DND-41 (cell line): ENCODE measurements around the gene PODXL.
A peak's percentile ranks its signal among the peaks of the same experiment; 100 is the strongest.

Source experiments
- ATAC-seq: fragments of 200-7000 bp; cut with Tn5 transposase; 3 replicates; pipeline ENCODE4 v1.9.1; 2021; ENCODE audit warnings: low read depth; ENCODE audit not compliant: insufficient read depth
- DNase-seq: peaks from one replicate; pipeline ENCODE4 v3.0.0-alpha.2; 2020
- H2AFZ ChIP-seq: 2 replicates; pipeline ENCODE4 v1.6.0; 2012; ENCODE audit warnings: low read depth, low read length
- H3K27ac ChIP-seq: 2 replicates; pipeline ENCODE4 v1.5.1; 2012; ENCODE audit warnings: low read length, inconsistent platforms
- H3K27me3 ChIP-seq: fragments of 200-600 bp; sonication (generic); 2 replicates; pipeline ENCODE4 v1.6.0; 2012; ENCODE audit warnings: low read length, mild to moderate bottlenecking, inconsistent platforms; ENCODE audit not compliant: insufficient read depth, poor library complexity
- H3K36me3 ChIP-seq: 2 replicates; pipeline ENCODE4 v1.5.1; 2012; ENCODE audit warnings: low read length, inconsistent platforms; ENCODE audit not compliant: insufficient read depth
- H3K4me1 ChIP-seq: 2 replicates; pipeline ENCODE4 v1.5.1; 2012; ENCODE audit warnings: mild to moderate bottlenecking, low read length; ENCODE audit not compliant: insufficient read depth
- H3K4me2 ChIP-seq: 2 replicates; pipeline ENCODE4 v1.6.0; 2012; ENCODE audit warnings: mild to moderate bottlenecking, moderate library complexity, low read length, inconsistent platforms; ENCODE audit not compliant: insufficient read depth
- H3K4me3 ChIP-seq, 2 experiments: fragments of 200-600 bp in 1 of 2; shearing (Covaris generic) in 1 of 2; 2 replicates each; pipeline ENCODE4 v1.5.1; 2012 to 2016; ENCODE audit warnings: inconsistent platforms in 2 of 2, low read length in 2 of 2, mild to moderate bottlenecking in 2 of 2, low read depth in 1 of 2, moderate library complexity in 1 of 2
- H3K79me2 ChIP-seq: 2 replicates; pipeline ENCODE4 v1.6.0; 2012; ENCODE audit warnings: low read length, inconsistent platforms; ENCODE audit not compliant: insufficient read depth
- H3K9ac ChIP-seq: 2 replicates; pipeline ENCODE4 v1.6.0; 2012; ENCODE audit warnings: low read depth, mild to moderate bottlenecking, inconsistent platforms, low read length, moderate library complexity
- H3K9me3 ChIP-seq: 2 replicates; pipeline ENCODE4 v1.5.1; 2012; ENCODE audit warnings: low read length, moderate library complexity, mild to moderate bottlenecking, inconsistent platforms; ENCODE audit not compliant: insufficient read depth, severe bottlenecking
- H4K20me1 ChIP-seq: 2 replicates; pipeline ENCODE4 v1.6.0; 2012; ENCODE audit warnings: low read length; ENCODE audit not compliant: insufficient read depth
- CTCF ChIP-seq: IDR thresholded peaks from 2 replicates; pipeline ENCODE4 v1.5.1; 2012; ENCODE audit warnings: borderline replicate concordance, low read length, moderate library complexity, mild to moderate bottlenecking; ENCODE audit not compliant: poor library complexity, severe bottlenecking; ENCODE audit errors: extremely low read depth
- EZH2 ChIP-seq: IDR thresholded peaks from 3 replicates; pipeline ENCODE4 v1.6.1; 2012; ENCODE audit warnings: borderline replicate concordance, low read depth, mild to moderate bottlenecking, moderate library complexity, low read length, inconsistent platforms; ENCODE audit not compliant: severe bottlenecking

The PODXL gene

GRCh38 chr7:131556053-131556908 is at the start of gene PODXL:
TSS of gene PODXL (minus strand) at chr7:131556628. CDS start at chr7:131556359, 269 bp downstream.
- Histone ChIP-seq H2AFZ (peak within 1 kb of the TSS; percentile 61), H3K4me3 (peak within 1 kb of the TSS; percentile 26 to 56; a peak in 3 of 4 replicates), H3K36me3 (no peaks in the 10 kb centered on the region), H3K9me3 (no peaks in the 10 kb centered on the region), H3K9ac (peak within 1 kb of the TSS; percentile 55), H3K27ac (no peak within 1 kb of the TSS), H3K4me2 (peak within 1 kb of the TSS; percentile 75), H3K27me3 (peaks cover 16% of the 10 kb centered on the region), H4K20me1 (no peaks in the 10 kb centered on the region; the same call in 1 of the 2 replicates), H3K79me2 (no peaks in the 10 kb centered on the region), H3K4me1 (peaks cover 19% of the 10 kb centered on the region)
- DNase-seq, result peak; percentile 68
- peak; percentile 86 for ATAC-seq
- peak; percentile 20 for TF ChIP-seq CTCF
- TF ChIP-seq EZH2, result peak; percentile 78

- Histone ChIP-seq H3K27ac (no peak overlapping the region), H2AFZ (no peak overlapping the region), H3K4me2 (no peak overlapping the region), H3K4me3 (no peak overlapping the region), H4K20me1 (no peaks in the 10 kb centered on the region), H3K79me2 (no peaks in the 10 kb centered on the region), H3K9ac (no peak overlapping the region), H3K36me3 (no peaks in the 10 kb centered on the region), H3K4me1 (no peaks in the 10 kb centered on the region), H3K27me3 (peaks cover 9% of the 10 kb centered on the region), H3K9me3 (no peaks in the 10 kb centered on the region)
- ATAC-seq (no peak), DNase-seq (no peak)
- TF ChIP-seq EZH2, result no peak
- TF ChIP-seq CTCF, result no peak
Observed at GRCh38 chr7:131605280-131605878, 49.0 kb upstream of the PODXL start.

- no peak overlapping the region for H3K27ac ChIP-seq
- H3K4me3 ChIP-seq, result no peak overlapping the region
- ATAC-seq, result no peak
Observed at GRCh38 chr7:131604841-131605279, 48.4 kb upstream of the PODXL start.

More at GRCh38 chr7:131604841-131605279, 48.4 kb upstream of the PODXL start:
- DNase-seq, result no peak
- H2AFZ ChIP-seq, result no peak overlapping the region
- H3K79me2 ChIP-seq, result no peaks in the 10 kb centered on the region
- H3K9ac ChIP-seq, result no peak overlapping the region
- H3K9me3 ChIP-seq, result no peaks in the 10 kb centered on the region
- H3K4me2 ChIP-seq, result no peak overlapping the region
- no peaks in the 10 kb centered on the region for H3K36me3 ChIP-seq
- no peaks in the 10 kb centered on the region for H3K4me1 ChIP-seq
- peaks cover 9% of the 10 kb centered on the region for H3K27me3 ChIP-seq
- no peaks in the 10 kb centered on the region for H4K20me1 ChIP-seq
- TF ChIP-seq EZH2, result no peak
- no peak for TF ChIP-seq CTCF
